ENCODE results near the gene ERVK3-1. TPM values are rescaled to one million over a fixed set of nuclear protein-coding genes. Genes with fewer than 3 reads are reported as not detected.
A peak's percentile ranks its signal among the peaks of the same experiment; 100 is the strongest.
"Not testable (repeated sequence)": the region's sequence is repeated elsewhere in the genome, so short reads cannot be mapped to it uniquely, and the experiment has no call there.

ERVK3-1 gene
- total RNA-seq, result 10 to 100 TPM; 24.3 to 50.5 (median 37.0) TPM

DNA sequence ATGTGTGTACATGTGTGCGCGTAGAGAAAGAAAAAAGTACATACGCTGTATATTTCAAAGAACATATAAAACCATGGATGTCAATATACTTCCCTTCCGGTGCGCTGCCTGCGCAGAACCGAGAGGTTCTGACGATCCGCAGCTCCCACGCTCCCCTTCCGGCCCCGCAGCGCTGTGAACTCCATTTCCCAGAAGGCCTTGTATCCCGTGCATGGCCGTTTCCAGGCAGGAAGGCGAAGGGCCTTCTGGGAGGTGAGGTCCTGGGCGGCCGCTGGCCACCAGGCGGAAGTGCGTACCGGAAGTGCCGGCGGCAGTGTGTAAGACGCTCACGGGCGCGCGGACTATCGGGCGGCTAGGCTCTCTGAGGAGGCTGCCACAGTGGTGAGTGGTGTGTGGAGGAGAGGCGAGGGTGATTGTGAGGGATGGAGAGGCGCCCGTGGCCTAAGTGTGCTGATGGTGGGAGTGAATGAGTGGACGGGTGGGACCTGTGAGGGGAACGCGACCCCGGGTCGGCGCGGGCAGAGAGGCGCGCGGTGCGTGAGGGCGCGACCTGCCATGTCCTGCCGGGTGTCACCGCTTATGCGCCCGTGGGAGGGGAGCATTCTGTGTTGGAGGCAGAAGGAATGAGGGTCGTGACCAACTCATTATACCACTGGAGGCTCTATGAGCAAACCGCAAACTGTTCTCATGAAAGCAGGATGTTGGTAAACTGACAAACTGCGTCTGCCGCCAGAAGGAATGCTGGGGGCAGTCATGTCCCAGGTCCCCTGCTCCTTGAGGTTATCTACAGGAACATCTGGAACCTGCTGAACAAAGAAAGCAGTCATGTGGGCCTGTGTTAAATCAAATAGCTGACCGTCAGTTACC is at the start of gene ERVK3-1:
ERVK3-1 (plus strand) TSS at position 313 of the 867 bp plus-strand sequence. CDS start 6,792 bp downstream, outside the sequence.
- peak in 1 of 4 donors; percentile 82 for TF ChIP-seq EP300 (IDR thresholded peaks at IDR 0.05)
- TF ChIP-seq, protein P1, sequence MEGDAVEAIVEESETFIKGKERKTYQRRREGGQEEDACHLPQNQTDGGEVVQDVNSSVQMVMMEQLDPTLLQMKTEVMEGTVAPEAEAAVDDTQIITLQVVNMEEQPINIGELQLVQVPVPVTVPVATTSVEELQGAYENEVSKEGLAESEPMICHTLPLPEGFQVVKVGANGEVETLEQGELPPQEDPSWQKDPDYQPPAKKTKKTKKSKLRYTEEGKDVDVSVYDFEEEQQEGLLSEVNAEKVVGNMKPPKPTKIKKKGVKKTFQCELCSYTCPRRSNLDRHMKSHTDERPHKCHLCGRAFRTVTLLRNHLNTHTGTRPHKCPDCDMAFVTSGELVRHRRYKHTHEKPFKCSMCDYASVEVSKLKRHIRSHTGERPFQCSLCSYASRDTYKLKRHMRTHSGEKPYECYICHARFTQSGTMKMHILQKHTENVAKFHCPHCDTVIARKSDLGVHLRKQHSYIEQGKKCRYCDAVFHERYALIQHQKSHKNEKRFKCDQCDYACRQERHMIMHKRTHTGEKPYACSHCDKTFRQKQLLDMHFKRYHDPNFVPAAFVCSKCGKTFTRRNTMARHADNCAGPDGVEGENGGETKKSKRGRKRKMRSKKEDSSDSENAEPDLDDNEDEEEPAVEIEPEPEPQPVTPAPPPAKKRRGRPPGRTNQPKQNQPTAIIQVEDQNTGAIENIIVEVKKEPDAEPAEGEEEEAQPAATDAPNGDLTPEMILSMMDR (IDR thresholded peaks at IDR 0.05), result peak in 4 of 6 experiments; percentile 63 to 86 (median 71)
- peak; percentile 99 for TF ChIP-seq POLR2AphosphoS5 (IDR thresholded peaks at IDR 0.05)
- peak; percentile 76 to 94 (median 88) for TF ChIP-seq POLR2A (IDR thresholded peaks at IDR 0.05)
- H3K4me1 ChIP-seq, result peaks cover 8 to 24% (median 17%) of the 10 kb centered on the region in 4 donors
- peak; percentile 99 to 100 for ATAC-seq (ENCODE audit: low FRiP score in 2 of 2)
- H3K4me3 ChIP-seq, result peak within 1 kb of the TSS; percentile 61 to 98 (median 76)
- WGBS, 2 donors, result 1% methylated on average over 49 to 54 of the region's 55 CpGs
- H3K36me3 ChIP-seq, result peaks cover 0 to 44% (median 25%) of the 10 kb centered on the region in 4 donors
- peak within 1 kb of the TSS; percentile 92 to 95 (median 93) for H3K27ac ChIP-seq
- H3K27me3 ChIP-seq, result no peaks in the 10 kb centered on the region
- H3K9me3 ChIP-seq, result peaks cover 0 to 10% (median 2%) of the 10 kb centered on the region in 4 donors
- peak; percentile 96 to 99 for DNase-seq

GRCh38 chr19:58258259-58258658 is 46.9 kb upstream of the ERVK3-1 start:
- Histone ChIP-seq H3K36me3 (peaks cover 4 to 91% (median 71%) of the 10 kb centered on the region in 4 donors), H3K9me3 (peaks cover 94 to 100% (median 100%) of the 10 kb centered on the region in 4 donors)
- not testable (repeated sequence) for ATAC-seq (ENCODE audit: low FRiP score in 2 of 2); DNase-seq; H3K27me3 ChIP-seq; H3K4me3 ChIP-seq; H3K4me1 ChIP-seq; H3K27ac ChIP-seq
- 80 to 84% methylated on average over 3 to 4 of the region's 4 CpGs for WGBS, 2 donors

GRCh38 chr19:58261600-58261967 is 43.6 kb upstream of the ERVK3-1 start:
- TF ChIP-seq EP300 (IDR thresholded peaks at IDR 0.05), result no peak
- TF ChIP-seq POLR2A (IDR thresholded peaks at IDR 0.05), result no peak
- no peak for TF ChIP-seq POLR2AphosphoS5 (IDR thresholded peaks at IDR 0.05)
- TF ChIP-seq, protein P1 (IDR thresholded peaks at IDR 0.05), result no peak
- no peak for ATAC-seq (ENCODE audit: low FRiP score in 2 of 2)

DNA sequence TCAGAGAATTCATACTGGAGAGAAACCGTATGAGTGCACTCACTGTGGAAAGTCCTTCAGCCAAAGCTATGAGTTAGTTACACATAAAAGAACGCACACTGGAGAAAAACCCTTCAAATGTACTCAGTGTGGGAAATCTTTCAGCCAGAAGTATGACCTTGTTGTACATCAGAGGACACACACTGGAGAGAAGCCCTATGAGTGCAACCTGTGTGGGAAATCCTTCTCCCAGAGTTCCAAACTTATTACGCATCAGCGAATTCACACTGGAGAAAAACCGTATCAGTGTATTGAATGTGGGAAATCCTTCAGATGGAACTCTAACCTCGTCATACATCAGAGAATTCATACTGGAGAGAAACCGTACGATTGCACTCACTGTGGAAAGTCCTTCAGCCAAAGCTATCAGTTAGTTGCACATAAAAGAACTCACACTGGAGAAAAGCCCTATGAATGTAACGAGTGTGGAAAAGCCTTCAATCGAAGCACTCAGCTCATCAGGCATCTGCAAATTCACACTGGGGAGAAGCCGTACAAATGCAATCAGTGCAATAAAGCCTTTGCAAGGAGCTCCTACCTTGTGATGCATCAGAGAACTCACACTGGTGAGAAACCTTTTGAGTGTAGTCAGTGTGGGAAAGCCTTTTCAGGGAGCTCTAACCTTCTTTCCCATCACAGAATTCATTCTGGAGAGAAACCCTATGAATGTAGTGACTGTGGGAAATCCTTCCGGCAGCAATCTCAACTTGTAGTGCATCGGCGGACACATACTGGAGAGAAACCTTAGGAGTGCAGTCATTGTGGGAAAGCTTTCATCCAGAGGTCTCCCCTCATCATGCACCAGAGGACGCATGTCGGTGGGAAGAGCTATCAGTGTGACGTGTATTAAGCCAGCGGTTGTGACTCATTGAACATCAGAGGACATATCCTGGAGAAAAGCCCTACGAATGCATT is 42.9 kb upstream of the ERVK3-1 start:
- peaks cover 94 to 100% (median 100%) of the 10 kb centered on the region in 4 donors for H3K9me3 ChIP-seq
- H3K4me3 ChIP-seq, result no peak overlapping the region

More at GRCh38 chr19:58261600-58261967, 43.6 kb upstream of the ERVK3-1 start:
- Histone ChIP-seq H3K27me3 (no peaks in the 10 kb centered on the region), H3K27ac (no peak overlapping the region), H3K4me3 (no peak overlapping the region), H3K9me3 (peaks cover 93 to 100% (median 100%) of the 10 kb centered on the region in 4 donors), H3K4me1 (no peaks in the 10 kb centered on the region), H3K36me3 (peaks cover 0 to 74% (median 53%) of the 10 kb centered on the region in 4 donors)
- no peak for DNase-seq
- 82 to 97% methylated on average over 3 of the region's 3 CpGs for WGBS, 2 donors

More for the DNA sequence above, 42.9 kb upstream of the ERVK3-1 start:
- ATAC-seq (ENCODE audit: low FRiP score in 2 of 2) (no peak), DNase-seq (no peak)
- WGBS, 2 donors, result 96% methylated on average over 18 to 19 of the region's 19 CpGs
- TF ChIP-seq, protein P1 (IDR thresholded peaks at IDR 0.05), result no peak
- TF ChIP-seq POLR2A (IDR thresholded peaks at IDR 0.05), result no peak
- no peak for TF ChIP-seq EP300 (IDR thresholded peaks at IDR 0.05)
- TF ChIP-seq POLR2AphosphoS5 (IDR thresholded peaks at IDR 0.05), result no peak
- no peaks in the 10 kb centered on the region for H3K4me1 ChIP-seq
- H3K36me3 ChIP-seq, result peaks cover 0 to 71% (median 48%) of the 10 kb centered on the region in 4 donors
- no peak overlapping the region for H3K27ac ChIP-seq
- H3K27me3 ChIP-seq, result no peaks in the 10 kb centered on the region
